GM18873 (cell line): ENCODE results near the gene MNAT1.
"Not testable (repeated sequence)": the region's sequence is repeated elsewhere in the genome, so short reads cannot be mapped to it uniquely, and the experiment has no call there.

Experiments
- ATAC-seq: cut with Tn5 transposase; IDR thresholded peaks from one replicate; pipeline ENCODE4 v1.9.1; 2021; ENCODE audit warnings: mild to moderate bottlenecking, moderate library complexity, moderate number of reproducible peaks; ENCODE audit not compliant: unreplicated experiment, low FRiP score

Gene MNAT1

DNA sequence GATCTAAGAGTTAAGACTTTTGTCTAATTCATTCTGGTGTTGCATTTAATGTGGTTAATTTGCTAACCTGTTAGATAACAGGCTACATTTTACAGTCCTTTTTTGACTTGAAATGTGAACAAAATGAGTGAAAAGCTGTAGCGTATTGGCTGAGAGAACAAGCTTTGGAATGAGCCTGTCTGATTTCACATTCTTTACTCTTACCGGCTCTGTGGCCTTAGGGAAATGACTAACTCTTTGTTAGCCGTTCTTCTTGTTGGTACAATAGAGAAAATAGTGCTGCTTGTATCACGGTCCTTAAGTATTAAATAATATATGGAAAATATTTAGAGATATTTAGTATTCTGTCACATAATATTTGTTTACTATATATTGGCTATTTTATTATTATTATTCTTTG lies 1.9 kb downstream of the MNAT1 start:
- ATAC-seq, result no peak

DNA sequence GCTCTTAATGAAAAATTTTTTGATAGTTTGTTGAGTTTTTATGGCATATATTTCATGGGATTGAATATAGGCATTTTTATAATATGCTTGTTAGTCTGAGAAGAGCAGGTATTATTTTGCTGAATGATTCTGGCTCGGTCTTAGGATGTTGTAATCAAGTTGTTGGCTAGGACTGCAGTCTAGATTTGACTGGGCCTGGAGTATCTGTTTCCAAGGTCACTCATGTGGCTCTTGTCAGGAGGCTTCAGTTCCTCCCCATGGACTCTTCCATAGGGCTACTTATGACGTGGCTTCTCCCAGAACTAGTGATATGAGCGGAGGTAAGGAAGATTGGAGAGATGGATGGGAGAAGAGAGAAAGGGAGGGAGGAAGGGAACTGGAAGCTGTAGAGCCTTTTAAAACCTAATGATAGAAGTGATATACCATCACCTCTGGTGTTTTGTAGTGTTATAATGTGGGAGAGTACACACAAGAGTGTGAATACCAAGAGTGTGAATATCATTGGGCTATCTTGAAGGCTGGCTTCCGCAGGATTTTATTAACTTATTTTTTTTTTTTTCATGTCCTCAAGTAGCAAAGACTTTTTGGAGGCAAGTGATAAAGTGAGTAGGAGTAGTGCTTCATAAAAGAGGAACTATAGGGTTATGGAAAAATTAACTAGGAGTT lies 4.4 kb downstream of the MNAT1 start:
- ATAC-seq, result no peak

DNA sequence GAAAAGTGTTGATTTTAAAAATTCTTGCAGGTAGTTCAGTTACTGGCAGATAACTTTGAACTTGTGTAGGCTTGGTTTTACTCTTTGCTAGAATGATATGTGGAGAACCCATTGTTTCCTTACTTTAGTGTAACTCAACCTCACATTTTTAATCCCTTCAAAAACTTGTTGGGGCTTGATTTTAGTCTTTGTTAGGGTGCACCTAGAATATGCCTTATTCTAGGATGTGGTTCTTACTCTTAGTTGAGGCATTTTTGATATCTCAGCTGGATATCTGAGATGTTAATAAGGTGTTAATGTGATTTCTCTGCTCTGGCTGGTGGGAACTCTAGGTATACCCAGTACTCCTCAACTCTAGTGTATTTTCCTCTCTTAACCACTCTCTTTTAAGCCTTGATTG lies 10.0 kb downstream of the MNAT1 start:
- ATAC-seq, result no peak

DNA sequence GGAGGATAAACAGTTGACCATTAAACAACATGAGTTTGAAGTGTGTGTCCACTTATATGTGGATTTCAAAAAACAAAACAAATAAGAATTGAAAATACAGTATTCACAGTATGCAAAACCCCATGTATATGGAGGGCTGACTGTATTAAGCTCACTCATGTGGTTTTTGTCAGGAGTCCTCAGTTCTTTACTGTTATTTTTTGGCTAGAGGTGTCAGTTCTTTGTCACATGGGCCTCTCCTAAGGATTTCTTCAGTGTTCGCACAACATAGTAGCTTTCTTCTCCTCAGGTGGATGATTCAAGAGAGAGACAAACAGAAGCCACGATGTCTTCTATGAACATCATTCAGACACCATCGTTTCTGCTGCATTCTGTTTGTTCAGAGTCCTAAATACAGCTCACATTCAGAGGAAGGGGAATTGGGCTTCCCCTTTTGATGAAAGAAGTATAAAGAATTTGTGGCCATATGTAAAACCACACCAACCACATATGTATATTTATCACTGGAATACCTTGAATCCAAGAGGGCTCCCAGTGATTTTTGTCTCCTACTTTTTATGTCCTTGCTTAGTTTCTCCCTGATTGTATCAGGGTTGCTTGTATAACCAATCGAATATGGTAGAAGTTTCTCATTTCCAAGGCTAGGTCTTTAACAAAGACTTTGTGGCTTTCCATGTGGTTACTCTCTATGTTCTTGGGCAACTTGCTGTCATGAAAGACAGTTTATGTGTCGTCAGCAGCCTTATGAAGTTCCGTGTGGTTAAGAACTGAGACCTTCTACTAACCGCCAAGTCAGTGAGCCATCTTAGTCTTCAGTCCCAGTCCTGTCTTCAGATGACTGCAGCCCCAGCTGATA lies 18.9 kb downstream of the MNAT1 start:
- ATAC-seq, result peak; percentile 99

DNA sequence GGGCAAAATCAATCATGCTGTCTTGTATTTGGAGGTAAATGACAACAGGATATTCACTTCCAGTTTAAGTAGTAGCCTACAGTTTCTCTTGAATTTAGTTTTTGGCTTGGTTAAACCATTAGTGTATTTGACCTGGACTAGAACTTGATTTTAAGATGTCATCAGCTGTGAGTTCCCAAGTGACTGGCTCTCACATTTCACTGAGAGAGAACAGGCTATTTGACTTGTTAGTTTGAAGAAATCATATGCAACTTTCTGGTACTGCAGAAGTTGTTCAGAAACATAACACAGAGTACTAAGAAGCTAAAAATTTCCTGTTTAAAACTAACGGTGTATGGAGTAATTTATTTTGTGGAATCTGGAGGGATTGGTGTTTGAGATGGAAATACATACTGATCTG lies 22.3 kb downstream of the MNAT1 start:
- ATAC-seq, result no peak

DNA sequence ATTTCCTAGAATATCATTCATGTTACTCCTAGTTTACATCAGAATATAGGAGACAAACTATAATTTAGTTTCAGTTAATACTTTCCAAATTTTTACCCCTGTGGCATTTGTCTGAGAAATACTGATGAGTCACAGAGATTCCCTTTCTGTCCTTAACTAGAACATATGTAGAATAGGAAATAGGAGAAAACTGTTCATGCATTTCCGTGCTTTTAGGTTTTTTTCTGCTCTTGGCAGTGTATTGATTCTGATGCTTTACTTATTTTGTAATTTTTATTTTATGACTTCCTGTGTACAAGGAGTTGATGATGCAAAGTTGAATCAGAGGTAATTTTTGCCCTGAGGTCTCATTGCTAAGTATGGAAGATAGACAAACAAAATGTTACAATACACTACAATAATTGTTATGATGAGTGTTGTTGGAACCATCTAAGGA lies 23.0 kb downstream of the MNAT1 start:
- no peak for ATAC-seq

DNA sequence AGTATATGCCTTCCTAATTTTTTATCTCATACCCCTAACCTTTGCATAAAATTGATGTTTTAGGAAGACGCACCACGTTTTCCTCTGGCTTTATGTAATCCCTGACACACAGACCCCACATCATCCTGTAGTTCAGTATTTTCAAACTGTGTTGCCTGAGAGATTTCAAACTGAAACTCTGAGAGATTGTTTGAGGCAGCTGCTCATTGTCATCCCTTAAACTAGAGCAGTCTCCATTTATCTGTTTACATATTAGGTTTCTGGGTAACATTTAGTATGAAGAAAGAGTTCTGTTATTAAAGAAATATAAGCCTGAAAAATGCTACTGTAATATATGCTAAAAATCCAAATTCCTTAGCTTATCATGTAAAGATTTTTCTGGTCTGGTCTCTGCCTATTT lies 24.3 kb downstream of the MNAT1 start:
- ATAC-seq, result no peak

DNA sequence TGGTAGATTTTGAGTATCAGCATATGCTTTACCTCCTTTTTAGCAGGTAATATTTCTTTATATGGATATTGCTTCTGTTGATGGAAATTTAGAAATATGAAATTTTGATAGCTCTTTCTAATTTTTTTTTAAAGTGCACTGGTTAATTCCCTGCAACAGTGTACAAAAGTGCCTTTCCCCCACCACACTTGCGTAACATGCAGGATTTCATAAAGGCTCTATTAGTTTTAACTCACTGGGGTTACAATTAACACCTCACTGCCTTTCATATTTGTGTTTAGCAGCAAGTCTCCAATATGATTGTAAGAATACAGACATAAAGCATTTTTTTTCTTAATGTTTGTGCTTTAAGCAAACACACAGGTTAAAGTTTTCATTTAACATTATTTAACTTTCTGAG lies 25.6 kb downstream of the MNAT1 start:
- no peak for ATAC-seq

DNA sequence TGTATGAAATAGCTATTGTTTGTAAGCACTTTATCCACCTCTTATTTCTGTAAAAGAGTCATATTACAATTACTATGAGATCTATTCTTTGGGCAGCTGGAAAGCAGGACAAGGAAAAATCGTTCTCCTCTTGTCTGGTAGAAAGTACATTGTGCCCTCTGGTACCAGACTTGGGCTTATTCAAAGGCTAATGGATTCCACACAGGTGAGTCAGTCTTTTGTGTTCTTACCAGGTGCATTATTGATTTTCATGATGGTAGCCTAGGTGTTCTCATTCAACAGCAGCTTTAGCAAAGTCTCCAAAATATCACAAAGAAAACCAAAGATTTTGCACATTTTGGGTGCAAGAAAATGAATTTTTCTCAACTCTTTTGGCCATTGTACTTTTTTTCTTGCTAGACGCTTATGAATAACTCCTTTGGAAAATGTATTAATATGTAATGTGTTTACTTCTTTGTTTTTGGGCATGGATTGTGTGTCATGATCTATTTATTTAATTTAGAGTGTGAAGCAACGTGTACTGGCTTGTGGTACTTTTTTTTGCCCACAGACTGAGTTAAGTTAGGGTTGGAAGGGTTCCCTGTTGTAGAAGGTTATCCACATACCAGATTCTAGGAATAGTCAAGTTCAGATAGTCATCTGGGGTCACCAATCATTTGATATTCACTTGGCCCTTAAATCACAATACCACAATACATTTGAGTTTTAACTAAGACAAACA lies 26.2 kb downstream of the MNAT1 start:
- ATAC-seq, result no peak

DNA sequence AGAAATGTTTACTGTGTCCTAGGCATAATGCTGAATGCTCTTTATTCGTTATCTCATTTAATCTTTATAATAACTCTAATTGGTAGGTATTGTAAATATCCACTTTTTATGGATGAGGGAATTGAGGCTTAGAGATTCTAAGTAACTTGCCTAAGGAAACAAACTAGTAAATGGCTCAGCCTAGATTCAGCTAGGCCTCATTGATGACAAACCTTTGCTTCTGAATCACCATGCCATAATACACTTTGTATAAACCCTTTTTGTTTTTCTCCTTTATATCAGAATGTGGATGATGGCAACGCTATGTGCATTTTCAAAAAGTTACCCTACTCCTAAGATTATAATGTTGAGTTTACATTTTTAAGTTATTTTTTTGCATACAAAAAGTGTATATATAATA lies 34.0 kb downstream of the MNAT1 start:
- ATAC-seq, result no peak

DNA sequence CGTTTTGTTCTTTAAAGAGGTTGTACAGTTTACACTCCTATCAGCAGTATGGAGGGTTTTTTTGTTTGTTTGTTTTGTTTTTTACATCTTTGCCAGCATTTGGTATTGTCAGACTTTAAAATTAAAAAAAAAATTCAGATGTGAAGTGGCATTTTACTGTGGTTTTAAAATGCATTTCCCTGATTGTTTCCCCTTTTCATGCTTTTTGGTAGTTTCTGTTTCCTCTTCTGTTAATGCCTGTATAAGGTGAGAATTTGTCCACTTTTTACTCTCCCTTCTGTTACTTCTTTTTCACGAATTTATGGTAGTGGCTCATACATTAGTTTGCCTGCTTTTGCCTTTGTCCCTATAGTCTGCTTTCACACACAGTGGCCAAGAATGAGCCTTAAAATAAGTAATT lies 36.6 kb downstream of the MNAT1 start:
- no peak for ATAC-seq

DNA sequence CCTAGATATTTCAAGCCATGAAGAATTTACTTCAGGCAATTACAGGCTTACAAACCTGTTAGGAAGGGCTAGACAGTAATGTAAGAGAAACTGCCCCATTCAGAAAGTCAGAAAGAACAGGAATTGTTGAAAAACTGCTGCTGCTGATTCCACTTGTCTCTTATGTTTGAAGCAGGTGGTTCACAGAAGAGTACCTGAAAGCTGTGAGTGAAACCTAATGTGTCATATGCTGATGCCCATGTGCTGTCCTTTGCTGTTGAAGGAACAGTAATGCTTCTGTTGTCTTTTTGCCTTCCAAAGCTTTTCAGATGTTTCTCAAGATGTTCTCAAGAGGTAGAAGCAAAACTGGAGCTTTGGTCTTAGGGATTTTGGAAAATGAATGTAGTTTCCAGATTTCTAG lies 39.0 kb downstream of the MNAT1 start:
- no peak for ATAC-seq

DNA sequence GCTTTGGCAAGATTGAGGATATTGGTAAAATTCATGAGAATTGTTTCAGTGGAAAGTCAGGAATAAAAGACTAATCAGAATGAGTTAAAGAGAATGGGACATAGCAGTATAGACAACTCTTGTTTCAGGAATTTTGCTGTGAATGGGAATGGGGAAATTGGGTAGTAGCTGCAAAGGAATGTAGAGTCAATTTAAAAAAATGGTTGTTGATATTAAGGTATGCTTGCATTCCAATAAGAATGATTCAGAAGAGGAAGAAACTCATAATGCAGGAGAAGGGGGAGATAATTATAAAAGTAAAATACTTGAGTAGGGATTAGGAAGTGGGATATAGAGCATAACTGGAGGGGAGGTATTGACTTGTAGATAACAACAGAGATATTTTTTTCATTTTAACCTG lies 40.7 kb downstream of the MNAT1 start:
- no peak for ATAC-seq

DNA sequence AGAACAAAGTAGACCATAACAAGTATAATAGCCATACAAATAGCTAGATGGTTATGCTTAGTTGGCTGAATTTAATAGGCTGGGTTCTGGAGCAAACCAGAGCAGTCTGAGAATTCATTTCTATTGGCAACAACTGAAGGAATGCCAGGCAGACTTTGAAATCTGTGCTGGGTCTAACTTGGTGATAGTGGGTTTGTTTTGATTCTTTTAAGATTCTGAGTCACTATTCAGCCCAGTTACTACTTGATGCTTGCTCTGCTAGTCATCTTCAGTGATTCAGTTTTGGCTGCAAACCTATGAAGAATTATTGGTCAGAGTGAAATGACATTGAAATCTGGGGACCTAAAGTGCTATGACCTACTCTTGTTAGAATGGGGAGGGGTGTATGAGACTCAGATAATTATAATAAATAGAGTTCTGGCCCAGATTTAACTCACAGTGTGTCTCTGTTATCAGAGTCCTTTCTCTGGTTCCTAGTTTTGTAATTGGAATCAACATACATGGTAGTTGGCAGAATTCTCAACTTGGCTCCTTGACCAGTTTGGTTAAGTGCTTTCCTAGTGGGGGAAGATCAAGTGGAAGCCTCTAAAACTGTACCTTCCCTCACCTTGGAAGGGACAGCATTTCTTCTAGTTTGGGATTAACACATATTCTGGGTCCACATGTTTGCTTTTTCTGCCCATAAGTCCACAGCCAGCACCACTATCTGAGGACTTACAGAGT lies 43.5 kb downstream of the MNAT1 start:
- no peak for ATAC-seq

DNA sequence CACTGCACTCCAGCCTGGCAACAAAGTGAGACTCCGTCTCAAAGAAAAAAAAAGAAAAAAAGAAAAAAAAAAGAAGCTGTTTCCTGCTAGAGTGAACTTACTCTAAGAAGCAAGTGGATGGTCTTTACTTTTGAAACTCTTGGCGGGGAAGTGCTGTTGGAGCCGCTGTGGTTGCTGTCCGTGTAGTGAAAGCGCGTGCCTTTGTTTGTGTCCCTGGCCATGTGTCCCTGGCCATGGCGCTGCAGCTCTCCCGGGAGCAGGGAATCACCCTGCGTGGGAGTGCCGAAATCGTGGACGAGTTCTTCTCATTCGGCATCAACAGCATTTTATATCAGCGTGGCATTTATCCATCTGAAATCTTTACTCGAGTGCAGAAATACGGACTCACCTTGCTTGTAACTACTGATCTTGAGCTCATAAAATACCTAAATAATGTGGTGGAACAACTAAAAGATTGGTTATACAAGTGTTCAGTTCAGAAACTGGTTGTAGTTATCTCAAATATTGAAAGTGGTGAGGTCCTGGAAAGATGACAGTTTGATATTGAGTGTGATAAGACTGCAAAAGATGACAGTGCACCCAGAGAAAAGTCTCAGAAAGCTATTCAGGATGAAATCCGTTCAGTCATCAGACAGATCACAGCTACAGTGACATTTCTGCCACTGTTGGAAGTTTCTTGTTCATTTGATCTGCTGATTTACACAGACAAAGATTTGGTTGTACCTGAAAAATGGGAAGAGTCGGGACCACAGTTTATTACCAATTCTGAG lies 45.4 kb downstream of the MNAT1 start:
- ATAC-seq, result not testable (repeated sequence)

DNA sequence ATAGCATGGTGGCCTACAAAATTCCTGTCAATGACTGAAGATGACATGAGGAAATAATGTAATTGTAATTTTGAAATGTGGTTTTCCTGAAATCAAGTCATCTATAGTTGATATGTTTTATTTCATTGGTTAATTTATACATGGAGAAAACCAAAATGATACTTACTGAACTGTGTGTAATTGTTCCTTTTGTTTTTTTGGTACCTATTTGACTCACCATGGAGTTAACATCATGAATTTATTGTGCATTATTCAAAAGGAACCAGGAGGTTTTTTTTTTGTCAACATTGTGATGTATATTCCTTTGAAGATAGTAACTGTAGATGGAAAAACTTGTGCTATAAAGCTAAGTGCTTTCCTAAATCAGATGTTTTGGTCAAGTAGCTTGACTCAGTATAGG lies 46.0 kb downstream of the MNAT1 start:
- ATAC-seq, result not testable (repeated sequence)

DNA sequence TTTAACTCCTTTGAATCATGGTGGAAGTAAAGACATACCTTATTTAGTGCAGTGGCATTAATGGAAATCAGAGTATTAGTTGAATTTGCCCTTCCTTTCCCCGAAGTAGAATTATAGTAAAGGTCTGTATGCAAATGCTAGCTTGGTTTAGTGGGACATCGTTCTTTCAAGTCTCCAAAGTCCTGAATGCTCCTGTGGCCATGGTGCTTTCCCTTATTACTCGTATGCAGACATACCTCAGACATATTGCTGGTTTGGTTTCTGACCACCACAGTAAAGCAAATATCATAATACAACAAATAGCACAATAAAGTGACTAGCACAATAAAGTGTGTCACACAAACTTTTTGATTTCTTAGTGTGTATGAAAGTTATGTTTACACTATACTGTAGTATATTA lies 52.3 kb downstream of the MNAT1 start:
- no peak for ATAC-seq

DNA sequence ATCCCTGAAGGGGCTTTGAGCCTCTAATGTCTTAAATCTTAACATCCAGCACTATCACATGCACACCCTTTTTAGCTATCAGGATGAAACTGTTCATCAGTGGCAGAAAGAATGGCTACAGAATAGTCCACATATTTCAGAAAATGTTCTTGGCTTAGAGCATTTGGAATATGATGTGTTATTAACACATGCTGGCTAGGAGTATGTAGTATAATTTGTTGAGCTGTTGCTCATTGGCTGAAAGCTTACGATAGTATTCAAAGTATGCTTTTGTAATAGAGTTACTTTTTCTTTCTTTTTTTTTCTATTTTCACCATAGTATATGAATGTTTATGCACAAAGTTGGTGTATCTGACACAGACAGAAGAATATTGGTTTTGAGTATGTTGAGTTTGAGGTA lies 55.1 kb downstream of the MNAT1 start:
- ATAC-seq, result no peak

DNA sequence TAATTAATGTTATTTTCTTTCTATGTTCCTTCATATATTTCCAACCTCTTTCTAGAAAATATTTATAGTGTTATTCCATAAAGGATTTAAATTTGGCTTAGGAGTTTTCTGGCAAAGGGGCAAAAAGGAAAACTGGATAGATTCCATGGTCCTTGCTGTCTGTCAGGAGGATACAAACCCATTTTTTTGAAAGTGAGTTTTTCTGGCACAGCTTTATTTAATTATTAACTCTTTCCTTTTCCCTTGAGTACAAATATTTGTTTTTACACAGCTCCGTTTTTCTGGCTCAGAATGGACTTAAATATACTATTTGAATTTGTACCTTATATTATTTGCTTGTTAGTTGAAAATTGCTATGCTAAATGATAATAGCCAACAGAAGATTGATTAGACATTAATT lies 56.3 kb downstream of the MNAT1 start:
- ATAC-seq, result no peak

DNA sequence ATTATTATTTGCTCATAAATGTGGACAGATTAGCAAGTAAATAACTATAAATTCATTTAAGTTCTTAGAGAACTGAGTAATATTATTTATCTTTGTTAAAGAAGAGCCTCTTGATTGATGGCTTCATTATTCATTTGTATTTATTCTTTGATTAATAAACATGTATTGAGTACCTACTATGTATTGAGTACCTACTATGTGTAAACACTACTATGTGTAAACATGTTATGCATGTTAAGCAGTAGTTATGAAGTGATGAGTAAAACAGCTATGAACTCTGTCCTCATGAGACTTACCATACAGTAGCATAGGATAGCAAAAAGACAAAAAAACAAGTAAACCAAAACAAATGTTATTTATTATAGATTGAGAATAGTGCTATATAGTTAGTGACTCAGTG lies 61.9 kb downstream of the MNAT1 start:
- ATAC-seq, result no peak
